Measurements from ENCODE around the gene SNX25.
A peak's percentile ranks its signal among the peaks of the same experiment; 100 is the strongest.
"Not testable (repeated sequence)": the region's sequence is repeated elsewhere in the genome, so short reads cannot be mapped to it uniquely, and the experiment has no call there.

The SNX25 gene

DNA sequence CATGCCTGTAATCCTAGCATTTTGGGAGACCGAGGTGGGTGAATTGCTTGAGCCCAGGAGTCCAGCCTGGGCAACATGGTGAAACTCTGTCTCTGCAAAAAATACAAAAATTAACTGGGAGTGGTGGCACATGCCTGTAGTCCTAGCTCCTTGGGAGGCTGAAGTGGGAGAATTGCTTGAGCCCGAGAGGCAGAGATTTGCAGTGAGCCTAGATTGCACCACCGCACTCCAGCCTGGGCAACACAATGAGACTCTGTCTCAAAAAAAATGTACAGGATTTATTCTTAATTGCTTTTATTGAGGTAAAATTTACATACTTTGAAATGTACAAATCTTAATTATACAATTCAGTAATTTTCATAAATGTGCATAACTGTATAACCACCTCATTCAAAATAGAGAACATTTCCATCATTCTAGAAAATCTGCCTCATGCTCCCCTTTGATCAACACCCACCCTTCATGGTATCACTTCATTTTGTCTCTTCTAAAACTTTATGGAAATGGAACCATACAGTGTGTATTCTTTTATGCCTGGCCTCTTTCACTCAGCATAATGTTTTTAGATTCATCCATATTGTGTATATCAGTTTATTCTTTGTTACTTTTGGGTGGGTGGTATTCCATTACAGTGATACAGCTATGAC is 39.1 kb downstream of the SNX25 start:
- no peak for TF ChIP-seq CTCF (conservative IDR thresholded peaks at IDR 0.05; ENCODE audit: control insufficient read depth, insufficient read depth, low read depth, low read length)
- H3K4me3 ChIP-seq (ENCODE audit: control insufficient read depth, low read depth, low read length): no peak overlapping the region
- no peak for DNase-seq (ENCODE audit: low read depth)

DNA sequence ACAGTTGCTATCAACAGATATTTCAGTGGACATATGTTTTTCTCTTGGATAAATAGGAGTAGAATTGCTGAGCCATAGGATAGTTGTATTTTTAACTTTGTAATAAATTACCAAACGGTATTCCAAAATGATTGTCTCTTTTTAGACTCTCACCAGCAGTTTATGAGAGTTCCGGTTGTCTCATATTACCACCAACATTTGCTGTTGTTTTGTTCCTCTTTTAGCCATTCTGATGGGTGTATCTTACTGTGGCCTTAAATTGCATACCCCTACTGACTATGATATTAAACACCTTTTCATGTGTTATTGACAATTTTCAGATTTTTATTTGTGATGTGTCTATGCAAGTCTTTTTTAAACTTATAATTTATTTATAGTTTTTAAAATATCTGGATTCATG is 39.7 kb downstream of the SNX25 start:
- no peak for TF ChIP-seq CTCF (conservative IDR thresholded peaks at IDR 0.05; ENCODE audit: control insufficient read depth, insufficient read depth, low read depth, low read length)
- H3K4me3 ChIP-seq (ENCODE audit: control insufficient read depth, low read depth, low read length): no peak overlapping the region
- DNase-seq (ENCODE audit: low read depth): no peak

GRCh38 chr4:185254434-185254833 is 45.0 kb downstream of the SNX25 start:
- no peak for TF ChIP-seq CTCF (conservative IDR thresholded peaks at IDR 0.05; ENCODE audit: control insufficient read depth, insufficient read depth, low read depth, low read length)
- no peak overlapping the region for H3K4me3 ChIP-seq (ENCODE audit: control insufficient read depth, low read depth, low read length)
- peak; percentile 29 for DNase-seq (ENCODE audit: low read depth)

DNA sequence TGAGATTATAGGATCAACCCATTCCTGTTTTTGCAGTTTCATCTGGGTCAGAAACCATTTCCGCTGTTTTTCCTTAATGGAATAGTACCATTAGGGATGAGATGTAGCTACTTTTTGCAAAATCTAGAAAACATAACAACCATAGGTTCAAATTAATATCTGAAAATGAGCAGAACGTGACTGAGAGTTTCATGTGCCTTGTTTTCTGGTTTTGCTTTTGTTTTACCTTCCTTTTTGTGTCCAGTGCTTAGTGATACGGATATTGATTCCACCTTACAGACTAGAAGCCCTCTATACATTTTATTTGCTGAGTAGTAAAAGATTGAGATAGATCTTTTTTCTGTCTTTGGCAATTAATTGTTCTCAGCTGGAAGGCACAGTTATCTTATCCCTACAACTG is 46.5 kb downstream of the SNX25 start:
- no peak overlapping the region for H3K4me3 ChIP-seq (ENCODE audit: control insufficient read depth, low read depth, low read length)
- no peak for TF ChIP-seq CTCF (conservative IDR thresholded peaks at IDR 0.05; ENCODE audit: control insufficient read depth, insufficient read depth, low read depth, low read length)
- no peak for DNase-seq (ENCODE audit: low read depth)

GRCh38 chr4:185256446-185256845 is 47.0 kb downstream of the SNX25 start:
- no peak overlapping the region for H3K4me3 ChIP-seq (ENCODE audit: control insufficient read depth, low read depth, low read length)
- TF ChIP-seq CTCF (conservative IDR thresholded peaks at IDR 0.05; ENCODE audit: control insufficient read depth, insufficient read depth, low read depth, low read length): no peak
- DNase-seq (ENCODE audit: low read depth): peak; percentile 81

GRCh38 chr4:185257086-185257485 is 47.7 kb downstream of the SNX25 start:
- no peak overlapping the region for H3K4me3 ChIP-seq (ENCODE audit: control insufficient read depth, low read depth, low read length)
- no peak for DNase-seq (ENCODE audit: low read depth)
- no peak for TF ChIP-seq CTCF (conservative IDR thresholded peaks at IDR 0.05; ENCODE audit: control insufficient read depth, insufficient read depth, low read depth, low read length)

- TF ChIP-seq CTCF (conservative IDR thresholded peaks at IDR 0.05; ENCODE audit: control insufficient read depth, insufficient read depth, low read depth, low read length): no peak
- no peak overlapping the region for H3K4me3 ChIP-seq (ENCODE audit: control insufficient read depth, low read depth, low read length)
- no peak for DNase-seq (ENCODE audit: low read depth)
Measured at GRCh38 chr4:185257694-185258093, 48.3 kb downstream of the SNX25 start.

- DNase-seq (ENCODE audit: low read depth): peak; percentile 89
- not testable (repeated sequence) for H3K4me3 ChIP-seq (ENCODE audit: control insufficient read depth, low read depth, low read length)
Measured at GRCh38 chr4:185258741-185259140, 49.3 kb downstream of the SNX25 start.

All from fibroblast of mammary gland (primary cell).